NCI-H748 (cell line): ENCODE data around the gene PPIL4.
"Not testable (repeated sequence)": the region's sequence is repeated elsewhere in the genome, so short reads cannot be mapped to it uniquely, and the experiment has no call there.

ENCODE experiments used
- DNase-seq: peaks from one replicate; lab custom pipeline; 2025; ENCODE audit not compliant: unreplicated experiment; lab: John Stamatoyannopoulos, UW

The PPIL4 gene

DNA sequence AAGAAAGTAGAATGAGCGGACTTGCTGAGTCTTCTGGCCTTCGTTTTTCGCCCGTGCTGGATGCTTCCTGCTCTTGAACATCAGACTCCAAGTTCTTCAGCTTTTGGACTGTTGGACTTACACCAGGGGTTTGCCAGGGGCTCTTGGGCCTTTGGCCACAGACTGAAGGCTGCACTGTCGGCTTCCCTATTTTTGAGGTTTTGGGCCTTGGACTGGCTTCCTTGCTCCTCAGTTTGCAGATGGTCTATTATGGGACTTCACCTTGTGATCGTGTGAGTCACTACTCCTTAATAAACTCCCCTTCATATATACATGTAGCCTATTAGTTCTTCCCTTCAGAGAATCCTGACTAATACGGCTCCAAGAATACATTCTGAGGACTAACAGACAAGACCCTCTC, 83.1 kb downstream of the PPIL4 start:
- DNase-seq = not testable (repeated sequence)

GRCh38 chr6:149461670-149462069, 84.2 kb downstream of the PPIL4 start:
- no peak for DNase-seq

DNA sequence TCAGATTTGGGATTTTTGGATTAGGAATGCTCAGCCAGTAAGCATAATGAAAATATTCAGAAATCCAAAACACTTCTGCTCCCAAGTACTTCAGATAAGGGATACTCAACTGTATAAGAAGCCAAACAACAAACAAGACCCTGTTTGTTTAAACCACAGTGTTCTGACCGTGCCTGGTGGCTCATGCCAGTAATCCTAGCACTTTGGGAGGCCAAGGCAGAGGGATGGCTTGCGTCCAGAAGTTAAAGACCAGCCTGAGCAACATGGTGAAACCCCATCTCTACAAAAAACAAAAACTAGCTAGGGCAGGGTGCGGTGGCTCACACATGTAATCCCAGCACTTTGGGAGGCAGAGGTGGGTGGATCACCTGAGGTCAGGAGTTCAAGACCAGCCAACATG, 85.6 kb downstream of the PPIL4 start:
- not testable (repeated sequence) for DNase-seq

- no peak for DNase-seq
Measured at GRCh38 chr6:149459761-149460160, 86.1 kb downstream of the PPIL4 start.

GRCh38 chr6:149458806-149459205, 87.0 kb downstream of the PPIL4 start:
- no peak for DNase-seq

DNA sequence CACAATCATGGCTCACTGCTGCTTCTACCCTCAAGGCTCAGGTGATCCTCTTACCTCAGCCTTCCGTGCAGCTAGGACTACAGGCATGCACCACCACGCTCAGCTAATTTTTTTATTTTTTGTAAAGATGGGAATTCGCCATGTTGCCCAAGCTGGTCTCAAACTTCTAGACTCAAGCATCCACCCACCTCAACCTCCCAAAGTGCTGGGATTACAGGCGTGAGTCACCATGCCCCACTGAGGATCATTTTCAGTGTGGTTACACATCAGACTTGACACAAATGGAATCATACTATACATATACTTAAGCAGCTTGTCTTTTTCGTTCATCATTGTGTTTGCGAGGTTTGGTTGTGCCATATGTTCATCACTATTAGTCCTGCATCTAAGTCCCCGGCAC, 87.6 kb downstream of the PPIL4 start:
- no peak for DNase-seq

- DNase-seq = no peak
Measured at GRCh38 chr6:149457316-149457884, 88.4 kb downstream of the PPIL4 start.

- no peak for DNase-seq
Measured at GRCh38 chr6:149456311-149457021, 89.4 kb downstream of the PPIL4 start.

- no peak for DNase-seq
Measured at GRCh38 chr6:149455031-149455732, 90.7 kb downstream of the PPIL4 start.
